ENCODE measurements around the gene GATAD1. TPM values are rescaled to one million over a fixed set of nuclear protein-coding genes. Genes with fewer than 3 reads are reported as not detected.

GATAD1 gene
- total and polyA plus RNA-seq, 2 of the 13 experiments (the other 11 are each of a cell fraction or from before 2014, with no cell fraction given): 20.6 to 42.1 TPM

GRCh38 chr7:92462560-92462959 is 15.3 kb downstream of the GATAD1 start:
- Histone ChIP-seq H4K20me1 (ENCODE audit: insufficient read depth, low read length) (no peaks in the 10 kb centered on the region), H3K27ac (ENCODE audit: extremely low read length, insufficient read depth, low read length) (no peak overlapping the region), H3K9me3 (ENCODE audit: low read length) (no peaks in the 10 kb centered on the region), H3K27me3 (ENCODE audit: control insufficient read depth in 1 of 2, insufficient read depth in 2 of 2, low read length in 2 of 2) (no peaks in the 10 kb centered on the region), H3K4me3 (replicated peaks in 1 of 3; ENCODE audit: insufficient read depth in 1 of 3, low read depth in 2 of 3, low read length in 3 of 3) (no peak overlapping the region), H3K4me1 (ENCODE audit: insufficient read depth, low read length) (no peaks in the 10 kb centered on the region), H3K9ac (ENCODE audit: insufficient read depth, low read depth, low read length) (no peak overlapping the region), H3K4me2 (ENCODE audit: low read depth, low read length) (no peak overlapping the region), H3K36me3 (replicated peaks in 1 of 2; ENCODE audit: control insufficient read depth in 1 of 2, insufficient read depth in 2 of 2, low read length in 2 of 2) (peaks cover 0 to 2% of the 10 kb centered on the region in 2 experiments; a peak in 1 of 5 replicates), H3K79me2 (ENCODE audit: insufficient read depth, low read length) (no peaks in the 10 kb centered on the region), H2AFZ (ENCODE audit: low read length) (no peak overlapping the region)
- no peak for TF ChIP-seq ZBTB49 (CRISPR knock-in tag; IDR thresholded peaks at IDR 0.05; ENCODE audit: borderline replicate concordance)
- no peak for TF ChIP-seq ATF7-NPFF (CRISPR knock-in tag; IDR thresholded peaks at IDR 0.05; ENCODE audit: low read depth)
- no peak for TF ChIP-seq FUBP1 (CRISPR knock-in tag; IDR thresholded peaks at IDR 0.05; ENCODE audit: borderline replicate concordance)
- TF ChIP-seq SMYD3 (CRISPR knock-in tag; IDR thresholded peaks at IDR 0.05): no peak
- no peak for TF ChIP-seq IKZF1 (IDR thresholded peaks at IDR 0.05)
- TF ChIP-seq GABPA (IDR thresholded peaks at IDR 0.05; ENCODE audit: low read depth, low read length): no peak
- no peak for TF ChIP-seq GABPA (CRISPR knock-in tag; IDR thresholded peaks at IDR 0.05; ENCODE audit: low read depth)
- TF ChIP-seq ZNF724P (CRISPR knock-in tag; IDR thresholded peaks at IDR 0.05; ENCODE audit: borderline replicate concordance): no peak
- TF ChIP-seq ZNF280D (CRISPR knock-in tag; IDR thresholded peaks at IDR 0.05): no peak
- no peak for TF ChIP-seq ZFYVE20 (CRISPR knock-in tag; IDR thresholded peaks at IDR 0.05; ENCODE audit: borderline replicate concordance, low read depth)
- no peak for TF ChIP-seq FIP1L1 (IDR thresholded peaks at IDR 0.05; ENCODE audit: borderline replicate concordance, insufficient read depth, low read depth, low read length)
- no peak for DNase-seq (ENCODE audit: low spot score)
- 93% methylated on average over 3 of the region's 3 CpGs for WGBS (ENCODE audit: low lambda C conversion rate)
- ATAC-seq: no peak
- no peak for FAIRE-seq
- no TSS peak for BruUV-seq (replicated peaks)
- intact Hi-C loops (cut with micrococcal nuclease; ENCODE audit: unreplicated experiment) (loop anchor here (5.0 to 10.0 kb wide), 3 partner anchors 40 to 592 kb away; partner anchors contain the start of gene MTERF1), in situ Hi-C loops (cut with HindIII; ENCODE audit: extremely low pct_ligation_motif_present, low pct_unique_long_range_greater_than_20kb) (no loop called here)
- POLR2A ChIA-PET: no interaction called here
- CTCF ChIA-PET (ENCODE audit: low intra/inter-chr PET ratio, low total read pairs): no interaction called here
